ENCODE results near the gene HDAC4.

Gene HDAC4

GRCh38 chr2:239247401-239248245 is 153.2 kb downstream of the HDAC4 start:
- DNase-seq, result no peak

GRCh38 chr2:239246723-239247122 is 154.1 kb downstream of the HDAC4 start:
- no peak for DNase-seq

- DNase-seq, result no peak
These were observed 154.7 kb downstream of the HDAC4 start for GRCh38 chr2:239245872-239246721.

DNA sequence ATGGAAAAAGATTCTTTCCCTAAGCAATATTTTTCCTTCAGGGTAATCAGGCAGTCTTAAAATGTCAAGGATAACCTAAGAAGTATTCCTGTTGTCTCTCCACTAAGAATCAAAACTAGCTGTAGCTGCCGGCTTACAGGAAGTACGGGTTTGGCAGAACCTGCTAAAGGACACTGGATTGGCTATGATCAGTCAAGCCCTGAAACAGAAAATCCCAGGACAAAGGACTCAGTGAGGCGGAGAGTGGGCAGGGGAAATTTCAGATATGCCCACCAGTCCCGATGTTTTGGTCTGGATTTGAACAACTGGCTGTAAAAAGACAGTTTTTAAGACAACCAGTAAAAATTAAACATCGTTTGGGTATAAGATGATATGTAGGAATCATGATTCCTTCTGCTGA is 155.7 kb downstream of the HDAC4 start:
- no peak for DNase-seq

- DNase-seq, result no peak
These were observed 156.2 kb downstream of the HDAC4 start for GRCh38 chr2:239244625-239245024.

DNA sequence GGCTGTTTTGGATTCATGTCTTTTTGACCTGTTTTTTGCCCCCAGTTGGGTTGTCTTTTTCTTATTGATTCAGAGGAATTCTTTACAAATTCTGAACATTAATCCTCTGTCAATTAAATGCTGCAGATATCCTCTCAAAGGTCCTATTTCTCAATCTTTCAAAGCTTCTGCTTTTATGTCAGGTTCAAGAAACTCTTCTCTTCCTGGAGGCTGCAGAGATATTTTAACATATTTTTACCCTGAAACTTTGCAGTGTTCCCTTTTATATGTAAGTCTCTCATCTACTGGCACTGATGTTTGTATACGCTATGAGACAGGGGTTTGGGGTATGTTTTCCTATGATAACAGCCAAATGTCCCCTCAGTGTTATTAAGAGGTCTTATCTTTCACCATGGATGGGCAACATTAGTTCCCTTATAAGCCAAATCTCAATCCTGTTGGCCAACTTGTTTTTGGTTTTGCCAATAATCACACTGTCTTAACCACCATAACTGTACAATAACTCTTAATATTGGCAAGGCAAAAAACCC is 159.3 kb downstream of the HDAC4 start:
- no peak for DNase-seq

- DNase-seq, result no peak
These were observed 160.4 kb downstream of the HDAC4 start for GRCh38 chr2:239240414-239240881.

GRCh38 chr2:239239607-239240413 is 161.0 kb downstream of the HDAC4 start:
- DNase-seq, result no peak

DNA sequence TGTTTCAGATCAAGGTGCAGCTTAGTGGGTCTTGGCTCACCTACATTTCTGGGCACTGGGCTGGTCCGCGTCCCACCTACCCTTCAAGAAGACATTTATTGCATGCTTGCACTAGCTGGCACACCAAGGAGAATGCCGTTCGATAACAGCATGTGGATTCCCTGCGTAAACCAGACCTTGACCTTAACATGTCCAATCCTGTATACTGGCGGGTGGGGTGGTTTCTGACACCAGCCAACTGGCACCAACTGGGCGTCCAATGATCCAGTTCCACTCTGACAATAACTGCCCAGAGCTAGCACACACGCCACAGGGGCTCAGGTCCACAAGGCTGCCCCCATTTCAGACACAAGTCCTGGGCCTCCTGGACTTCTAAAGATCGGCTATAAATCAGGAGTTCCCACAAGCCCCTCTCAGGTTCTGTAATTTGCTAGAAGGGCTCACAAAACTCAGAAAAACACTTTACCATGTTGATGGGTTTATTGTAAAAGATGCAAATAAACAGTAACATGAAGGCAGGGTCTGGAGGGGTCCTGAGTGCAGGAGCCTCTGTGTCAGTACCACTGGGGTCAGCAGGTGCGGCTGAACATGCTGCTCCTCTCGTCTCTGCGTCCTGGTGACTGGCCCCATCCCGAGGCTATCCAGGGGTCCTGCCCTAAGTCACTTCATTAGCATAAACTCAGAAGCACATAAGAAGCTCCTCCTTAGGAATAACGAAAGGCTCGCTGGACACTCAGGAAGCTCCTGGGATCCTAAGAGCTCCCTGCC is 161.8 kb downstream of the HDAC4 start:
- no peak for DNase-seq

GRCh38 chr2:239238381-239238780 is 162.4 kb downstream of the HDAC4 start:
- no peak for DNase-seq

- no peak for DNase-seq
These were observed 164.0 kb downstream of the HDAC4 start for GRCh38 chr2:239236808-239237205.

GRCh38 chr2:239236043-239236807 is 164.6 kb downstream of the HDAC4 start:
- no peak for DNase-seq

- no peak for DNase-seq
These were observed 165.5 kb downstream of the HDAC4 start for GRCh38 chr2:239235311-239235710.

GRCh38 chr2:239234191-239235175 is 166.3 kb downstream of the HDAC4 start:
- no peak for DNase-seq

DNA sequence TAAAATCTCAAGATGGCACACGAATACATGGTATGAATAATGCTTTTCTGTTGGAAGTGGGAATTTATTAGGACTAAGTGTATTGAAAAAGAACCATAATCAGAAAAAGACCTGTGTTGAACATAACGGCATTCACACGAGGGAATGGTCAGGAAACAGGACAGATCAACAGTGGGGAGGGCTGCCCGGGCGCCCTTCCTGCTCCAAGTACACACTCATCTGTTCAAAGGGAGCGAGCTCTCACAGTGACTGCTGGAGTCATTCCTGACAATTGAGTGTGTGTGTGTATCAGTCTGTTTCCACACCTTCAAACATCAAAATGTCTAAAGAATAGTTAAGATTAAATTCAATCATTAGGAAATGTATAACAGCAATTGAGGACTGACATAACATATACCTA is 167.2 kb downstream of the HDAC4 start:
- DNase-seq, result no peak

GRCh38 chr2:239232195-239232578 is 168.6 kb downstream of the HDAC4 start:
- DNase-seq, result no peak

DNA sequence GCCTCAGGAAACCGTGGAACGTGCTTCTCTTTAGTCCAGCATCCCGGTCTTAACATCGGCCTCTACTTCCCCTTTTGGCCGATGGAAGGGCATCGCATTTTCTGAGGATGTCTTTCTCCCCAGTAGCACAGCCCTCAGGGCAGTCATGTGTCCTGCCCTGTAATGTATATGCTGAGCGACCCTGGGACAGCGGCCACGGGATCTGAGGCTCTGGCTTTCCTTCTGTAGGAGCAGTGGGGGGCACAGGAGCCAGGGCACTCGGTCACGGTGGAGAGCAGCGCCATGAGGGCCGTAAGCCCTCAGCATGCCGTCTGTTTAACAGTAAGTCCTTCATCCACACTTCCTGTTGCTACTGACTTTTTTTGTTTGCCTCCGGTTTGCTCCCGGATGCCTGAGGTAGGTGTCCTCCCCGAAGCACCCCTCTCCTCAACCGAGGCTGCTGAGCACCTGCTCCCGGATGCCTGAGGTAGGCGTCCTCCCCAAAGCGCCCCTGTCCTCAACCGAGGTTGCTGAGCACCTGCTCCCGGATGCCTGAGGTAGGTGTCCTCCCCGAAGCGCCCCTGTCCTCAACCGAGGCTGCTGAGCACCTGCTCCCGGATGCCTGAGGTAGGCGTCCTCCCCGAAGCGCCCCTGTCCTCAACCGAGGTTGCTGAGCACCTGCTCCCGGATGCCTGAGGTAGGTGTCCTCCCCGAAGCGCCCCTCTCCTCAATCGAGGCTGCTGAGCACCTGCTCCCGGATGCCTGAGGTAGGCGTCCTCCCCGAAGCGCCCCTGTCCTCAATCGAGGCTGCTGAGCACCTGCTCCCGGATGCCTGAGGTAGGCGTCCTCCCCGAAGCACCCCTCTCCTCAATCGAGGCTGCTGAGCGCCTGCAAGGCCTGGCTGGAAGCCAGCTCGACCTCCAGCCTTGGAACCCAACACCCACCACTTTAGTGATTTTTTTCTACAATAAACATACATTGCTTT is 169.3 kb downstream of the HDAC4 start:
- DNase-seq, result no peak

DNA sequence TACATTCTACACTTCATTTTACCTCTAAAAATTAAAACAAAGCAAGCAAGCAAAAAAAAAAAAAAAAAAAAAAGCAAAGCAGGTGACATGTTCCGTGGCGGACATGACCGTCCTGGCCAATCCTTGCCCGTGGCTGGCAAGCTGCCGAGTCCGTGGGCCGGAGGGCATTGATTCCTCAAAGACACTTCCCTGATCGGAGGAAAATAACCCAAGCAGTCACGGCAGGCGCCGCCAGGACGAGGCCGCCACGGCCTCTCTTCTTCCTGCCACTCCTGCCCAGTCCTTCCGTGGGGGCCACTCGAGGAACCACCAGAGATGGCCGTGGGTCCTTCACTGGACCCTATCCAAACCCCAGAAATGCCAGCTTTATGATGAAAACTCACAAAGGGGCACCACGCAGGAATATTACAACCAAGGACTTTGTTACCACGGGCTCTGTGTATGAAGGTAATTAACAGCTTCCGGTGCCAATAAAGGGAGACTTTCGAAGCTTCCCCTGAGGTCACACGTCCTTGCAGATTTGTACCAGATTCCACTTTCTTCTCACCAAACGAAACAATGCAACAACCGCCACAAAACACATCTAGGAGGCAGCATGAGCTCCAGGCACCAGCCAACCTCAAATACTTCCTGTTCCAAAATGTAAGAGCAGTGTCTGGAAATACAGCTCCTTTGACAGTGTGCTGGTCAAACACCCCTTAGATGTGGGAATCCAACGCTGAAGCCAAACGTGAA is 170.3 kb downstream of the HDAC4 start:
- peak; percentile 27 for DNase-seq

Data from CD4-positive, alpha-beta T cell treated with Interleukin-12 subunit alpha and Interleukin-12 subunit beta, for 1 hour (primary cell).